BLaER1 (cell line): ENCODE data around the gene DNAJB12.
"Not testable (repeated sequence)": the region's sequence is repeated elsewhere in the genome, so short reads cannot be mapped to it uniquely, and the experiment has no call there.

Source experiments
- H3K27ac ChIP-seq: shearing (Covaris generic); formaldehyde crosslinking; 2 replicates; pipeline ENCODE4 v1.8.1; 2022
- H3K27me3 ChIP-seq: shearing (Covaris generic); formaldehyde crosslinking; 2 replicates; pipeline ENCODE4 v1.8.1; 2022
- H3K36me3 ChIP-seq: shearing (Covaris generic); formaldehyde crosslinking; 2 replicates; pipeline ENCODE4 v1.8.1; 2022
- H3K4me1 ChIP-seq: shearing (Covaris generic); formaldehyde crosslinking; 2 replicates; pipeline ENCODE4 v1.8.1; 2022
- H3K4me2 ChIP-seq: shearing (Covaris generic); formaldehyde crosslinking; 2 replicates; pipeline ENCODE4 v1.8.1; 2022
- H3K4me3 ChIP-seq: shearing (Covaris generic); formaldehyde crosslinking; 2 replicates; pipeline ENCODE4 v1.8.1; 2022
- H3K9ac ChIP-seq: shearing (Covaris generic); formaldehyde crosslinking; 2 replicates; pipeline ENCODE4 v1.8.1; 2022
- H3K9me3 ChIP-seq: shearing (Covaris generic); formaldehyde crosslinking; 2 replicates; pipeline ENCODE4 v1.8.1; 2022
- H4K20me1 ChIP-seq: shearing (Covaris generic); formaldehyde crosslinking; 2 replicates; pipeline ENCODE4 v1.8.1; 2022
- Cebpa-rat ChIP-seq: shearing (Covaris generic); IDR thresholded peaks from 2 replicates; pipeline ENCODE4 v1.8.1; 2022

The DNAJB12 gene

GRCh38 chr10:72333112-72334015 is 21.4 kb downstream of the DNAJB12 start:
- H3K9ac ChIP-seq: peak overlapping the region; percentile 71
- no peaks in the 10 kb centered on the region for H3K9me3 ChIP-seq
- peak overlapping the region; percentile 96 for H3K4me2 ChIP-seq
- TF ChIP-seq Cebpa-rat: no peak
- H3K27me3 ChIP-seq: no peaks in the 10 kb centered on the region
- peaks cover 12% of the 10 kb centered on the region; the same call in 1 of the 2 replicates for H4K20me1 ChIP-seq
- peak overlapping the region; percentile 53; the same call in 1 of the 2 replicates for H3K4me3 ChIP-seq
- peaks cover 28% of the 10 kb centered on the region for H3K36me3 ChIP-seq
- H3K4me1 ChIP-seq: peaks cover 90% of the 10 kb centered on the region
- H3K27ac ChIP-seq: peak overlapping the region; percentile 92

- Histone ChIP-seq H3K4me2 (peak overlapping the region; percentile 96), H3K27ac (peak overlapping the region; percentile 92), H3K4me3 (peak overlapping the region; percentile 53)
Measured at GRCh38 chr10:72332423-72333111, 22.2 kb downstream of the DNAJB12 start.

GRCh38 chr10:72331575-72332422 is 22.9 kb downstream of the DNAJB12 start:
- Histone ChIP-seq H3K4me3 (peak overlapping the region; percentile 53), H4K20me1 (peaks cover 8% of the 10 kb centered on the region; the same call in 1 of the 2 replicates), H3K27me3 (no peaks in the 10 kb centered on the region), H3K9ac (peak overlapping the region; percentile 71), H3K27ac (peak overlapping the region; percentile 92), H3K9me3 (no peaks in the 10 kb centered on the region), H3K4me2 (peak overlapping the region; percentile 96), H3K36me3 (peaks cover 14% of the 10 kb centered on the region; the same call in 1 of the 2 replicates), H3K4me1 (peaks cover 97% of the 10 kb centered on the region)
- TF ChIP-seq Cebpa-rat: no peak

More at GRCh38 chr10:72332423-72333111, 22.2 kb downstream of the DNAJB12 start:
- Histone ChIP-seq H3K9ac (peak overlapping the region; percentile 71), H4K20me1 (peaks cover 12% of the 10 kb centered on the region; the same call in 1 of the 2 replicates), H3K4me1 (peaks cover 97% of the 10 kb centered on the region), H3K9me3 (no peaks in the 10 kb centered on the region), H3K27me3 (no peaks in the 10 kb centered on the region), H3K36me3 (peaks cover 20% of the 10 kb centered on the region)
- TF ChIP-seq Cebpa-rat: no peak

- Histone ChIP-seq H3K4me2 (peak overlapping the region; percentile 96), H3K9me3 (no peaks in the 10 kb centered on the region), H3K4me1 (peaks cover 92% of the 10 kb centered on the region), H3K4me3 (no peak overlapping the region), H4K20me1 (no peaks in the 10 kb centered on the region; the same call in 1 of the 2 replicates), H3K27me3 (no peaks in the 10 kb centered on the region), H3K27ac (peak overlapping the region; percentile 80), H3K36me3 (peaks cover 6% of the 10 kb centered on the region; the same call in 1 of the 2 replicates), H3K9ac (no peak overlapping the region)
- TF ChIP-seq Cebpa-rat: no peak
Measured at GRCh38 chr10:72330069-72330426, 24.7 kb downstream of the DNAJB12 start.

GRCh38 chr10:72329290-72330068 is 25.2 kb downstream of the DNAJB12 start:
- H3K4me2 ChIP-seq: peak overlapping the region; percentile 96
- H3K27ac ChIP-seq: peak overlapping the region; percentile 80
- TF ChIP-seq Cebpa-rat: no peak
- peak overlapping the region; percentile 66 for H3K9ac ChIP-seq
- H3K27me3 ChIP-seq: no peaks in the 10 kb centered on the region
- peaks cover 92% of the 10 kb centered on the region for H3K4me1 ChIP-seq
- peak overlapping the region; percentile 29; the same call in 1 of the 2 replicates for H3K4me3 ChIP-seq
- no peaks in the 10 kb centered on the region for H3K9me3 ChIP-seq
- H3K36me3 ChIP-seq: peaks cover 6% of the 10 kb centered on the region; the same call in 1 of the 2 replicates
- H4K20me1 ChIP-seq: no peaks in the 10 kb centered on the region; the same call in 1 of the 2 replicates

- Histone ChIP-seq H3K36me3 (peaks cover 6% of the 10 kb centered on the region; the same call in 1 of the 2 replicates), H3K27me3 (no peaks in the 10 kb centered on the region), H3K4me3 (peak overlapping the region; percentile 29; the same call in 1 of the 2 replicates), H3K27ac (peak overlapping the region; percentile 80), H3K4me1 (peaks cover 92% of the 10 kb centered on the region), H3K4me2 (peak overlapping the region; percentile 96), H4K20me1 (no peaks in the 10 kb centered on the region), H3K9me3 (no peaks in the 10 kb centered on the region), H3K9ac (peak overlapping the region; percentile 66)
- TF ChIP-seq Cebpa-rat: no peak
Measured at GRCh38 chr10:72328829-72329204, 25.9 kb downstream of the DNAJB12 start.

- Histone ChIP-seq H4K20me1 (no peaks in the 10 kb centered on the region), H3K27me3 (no peaks in the 10 kb centered on the region), H3K36me3 (peaks cover 2% of the 10 kb centered on the region; the same call in 1 of the 2 replicates), H3K27ac (peak overlapping the region; percentile 80), H3K9ac (peak overlapping the region; percentile 66), H3K4me1 (peaks cover 92% of the 10 kb centered on the region), H3K4me3 (peak overlapping the region; percentile 29; the same call in 1 of the 2 replicates), H3K4me2 (peak overlapping the region; percentile 96), H3K9me3 (no peaks in the 10 kb centered on the region)
- TF ChIP-seq Cebpa-rat: no peak
Measured at GRCh38 chr10:72328045-72328828, 26.5 kb downstream of the DNAJB12 start.

GRCh38 chr10:72326665-72327603 is 27.8 kb downstream of the DNAJB12 start:
- peak overlapping the region; percentile 34; the same call in 1 of the 2 replicates for H3K9ac ChIP-seq
- H3K27me3 ChIP-seq, H3K36me3 ChIP-seq, H4K20me1 ChIP-seq, H3K9me3 ChIP-seq: not testable (repeated sequence)
- H3K4me1 ChIP-seq: peaks cover 95% of the 10 kb centered on the region
- H3K27ac ChIP-seq: peak overlapping the region; percentile 80; the same call in 1 of the 2 replicates
- H3K4me2 ChIP-seq: peak overlapping the region; percentile 96
- H3K4me3 ChIP-seq: peak overlapping the region; percentile 1; the same call in 1 of the 2 replicates

GRCh38 chr10:72325243-72326175 is 29.2 kb downstream of the DNAJB12 start:
- peak overlapping the region; percentile 81 for H3K4me2 ChIP-seq
- H4K20me1 ChIP-seq, H3K27me3 ChIP-seq, H3K36me3 ChIP-seq, H3K9me3 ChIP-seq, H3K4me3 ChIP-seq: not testable (repeated sequence)
- peak overlapping the region; percentile 78 for H3K27ac ChIP-seq
- H3K4me1 ChIP-seq: peaks cover 95% of the 10 kb centered on the region
- peak overlapping the region; percentile 43; the same call in 1 of the 2 replicates for H3K9ac ChIP-seq
